ENCODE measurements around the gene KIF6. TPM values are rescaled to one million over a fixed set of nuclear protein-coding genes. Genes with fewer than 3 reads are reported as not detected.
"Not testable (repeated sequence)": the region's sequence is repeated elsewhere in the genome, so short reads cannot be mapped to it uniquely, and the experiment has no call there.

KIF6 gene
- total RNA-seq, 1 donor from 2014 or later, result not detected

- H3K27me3 ChIP-seq (ENCODE audit: control insufficient read depth, insufficient read depth, low read length), result no peaks in the 10 kb centered on the region
- no peak for FAIRE-seq
Measured at GRCh38 chr6:39517756-39518155, 207.5 kb downstream of the KIF6 start.

GRCh38 chr6:39516471-39516870, 208.7 kb downstream of the KIF6 start:
- Histone ChIP-seq H3K4me3 (ENCODE audit: low read depth, low read length) (no peak overlapping the region), H3K36me3 (ENCODE audit: control insufficient read depth, insufficient read depth, low read length) (no peaks in the 10 kb centered on the region), H3K27me3 (ENCODE audit: control insufficient read depth, insufficient read depth, low read length) (no peaks in the 10 kb centered on the region)
- FAIRE-seq (no peak), DNase-seq (ENCODE audit: low read depth) (no peak)
- TF ChIP-seq, protein P1, sequence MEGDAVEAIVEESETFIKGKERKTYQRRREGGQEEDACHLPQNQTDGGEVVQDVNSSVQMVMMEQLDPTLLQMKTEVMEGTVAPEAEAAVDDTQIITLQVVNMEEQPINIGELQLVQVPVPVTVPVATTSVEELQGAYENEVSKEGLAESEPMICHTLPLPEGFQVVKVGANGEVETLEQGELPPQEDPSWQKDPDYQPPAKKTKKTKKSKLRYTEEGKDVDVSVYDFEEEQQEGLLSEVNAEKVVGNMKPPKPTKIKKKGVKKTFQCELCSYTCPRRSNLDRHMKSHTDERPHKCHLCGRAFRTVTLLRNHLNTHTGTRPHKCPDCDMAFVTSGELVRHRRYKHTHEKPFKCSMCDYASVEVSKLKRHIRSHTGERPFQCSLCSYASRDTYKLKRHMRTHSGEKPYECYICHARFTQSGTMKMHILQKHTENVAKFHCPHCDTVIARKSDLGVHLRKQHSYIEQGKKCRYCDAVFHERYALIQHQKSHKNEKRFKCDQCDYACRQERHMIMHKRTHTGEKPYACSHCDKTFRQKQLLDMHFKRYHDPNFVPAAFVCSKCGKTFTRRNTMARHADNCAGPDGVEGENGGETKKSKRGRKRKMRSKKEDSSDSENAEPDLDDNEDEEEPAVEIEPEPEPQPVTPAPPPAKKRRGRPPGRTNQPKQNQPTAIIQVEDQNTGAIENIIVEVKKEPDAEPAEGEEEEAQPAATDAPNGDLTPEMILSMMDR (IDR thresholded peaks at IDR 0.05; ENCODE audit: insufficient read depth, low read length, severe bottlenecking), result no peak

More at GRCh38 chr6:39517756-39518155, 207.5 kb downstream of the KIF6 start:
- no peak overlapping the region for H3K4me3 ChIP-seq (ENCODE audit: low read depth, low read length)
- TF ChIP-seq, protein P1 (IDR thresholded peaks at IDR 0.05; ENCODE audit: insufficient read depth, low read length, severe bottlenecking), result no peak
- no peak for DNase-seq (ENCODE audit: low read depth)
- no peaks in the 10 kb centered on the region for H3K36me3 ChIP-seq (ENCODE audit: control insufficient read depth, insufficient read depth, low read length)

- DNase-seq (ENCODE audit: low read depth), result no peak
- TF ChIP-seq, protein P1 (IDR thresholded peaks at IDR 0.05; ENCODE audit: insufficient read depth, low read length, severe bottlenecking), result no peak
- Histone ChIP-seq H3K4me3 (ENCODE audit: low read depth, low read length) (no peak overlapping the region), H3K36me3 (ENCODE audit: control insufficient read depth, insufficient read depth, low read length) (no peaks in the 10 kb centered on the region), H3K27me3 (ENCODE audit: control insufficient read depth, insufficient read depth, low read length) (no peaks in the 10 kb centered on the region)
- FAIRE-seq, result no peak
Measured at GRCh38 chr6:39515471-39515870, 209.7 kb downstream of the KIF6 start.

DNA sequence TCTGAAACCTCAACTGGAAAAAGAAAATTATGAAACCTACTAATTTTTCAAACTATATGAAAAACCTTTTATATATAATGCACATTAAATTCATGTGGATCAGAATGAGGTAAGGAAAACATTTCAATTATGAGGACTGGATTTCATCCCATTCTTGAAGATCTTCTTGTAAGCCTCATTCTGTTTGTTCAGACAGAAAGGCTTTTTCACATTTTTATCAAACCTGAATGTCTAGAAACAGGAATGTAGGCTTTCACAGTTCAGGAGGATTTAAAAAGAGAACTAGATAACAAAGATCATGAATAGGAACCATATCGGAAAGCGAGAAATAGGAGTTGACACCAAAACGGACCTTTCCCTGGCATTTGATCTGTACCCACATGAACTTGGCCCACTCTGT, 210.2 kb downstream of the KIF6 start:
- Histone ChIP-seq H3K27me3 (ENCODE audit: control insufficient read depth, insufficient read depth, low read length) (no peaks in the 10 kb centered on the region), H3K4me3 (ENCODE audit: low read depth, low read length) (no peak overlapping the region), H3K36me3 (ENCODE audit: control insufficient read depth, insufficient read depth, low read length) (no peaks in the 10 kb centered on the region)
- TF ChIP-seq, protein P1 (IDR thresholded peaks at IDR 0.05; ENCODE audit: insufficient read depth, low read length, severe bottlenecking), result no peak
- DNase-seq (ENCODE audit: low read depth), result no peak
- no peak for FAIRE-seq

DNA sequence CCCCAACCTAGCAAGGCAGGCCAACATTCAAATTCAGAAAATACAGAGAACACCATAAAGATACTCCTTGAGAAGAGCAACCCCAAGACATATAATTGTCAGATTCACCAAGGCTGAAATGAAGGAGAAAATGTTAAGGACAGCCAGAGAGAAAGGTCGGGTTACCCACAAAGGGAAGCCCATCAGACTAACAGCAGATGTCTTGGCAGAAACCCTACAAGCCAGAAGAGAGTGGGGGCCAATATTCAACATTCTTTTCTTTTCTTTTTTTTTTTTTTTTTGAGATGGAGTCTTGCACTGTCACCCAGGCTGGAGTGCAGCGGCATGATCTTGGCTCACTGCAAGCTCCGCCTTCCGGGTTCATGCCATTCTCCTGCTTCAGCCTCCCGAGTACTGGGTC, 215.4 kb downstream of the KIF6 start:
- not testable (repeated sequence) for H3K4me3 ChIP-seq (ENCODE audit: low read depth, low read length); H3K36me3 ChIP-seq (ENCODE audit: control insufficient read depth, insufficient read depth, low read length); FAIRE-seq; DNase-seq (ENCODE audit: low read depth); H3K27me3 ChIP-seq (ENCODE audit: control insufficient read depth, insufficient read depth, low read length)

DNA sequence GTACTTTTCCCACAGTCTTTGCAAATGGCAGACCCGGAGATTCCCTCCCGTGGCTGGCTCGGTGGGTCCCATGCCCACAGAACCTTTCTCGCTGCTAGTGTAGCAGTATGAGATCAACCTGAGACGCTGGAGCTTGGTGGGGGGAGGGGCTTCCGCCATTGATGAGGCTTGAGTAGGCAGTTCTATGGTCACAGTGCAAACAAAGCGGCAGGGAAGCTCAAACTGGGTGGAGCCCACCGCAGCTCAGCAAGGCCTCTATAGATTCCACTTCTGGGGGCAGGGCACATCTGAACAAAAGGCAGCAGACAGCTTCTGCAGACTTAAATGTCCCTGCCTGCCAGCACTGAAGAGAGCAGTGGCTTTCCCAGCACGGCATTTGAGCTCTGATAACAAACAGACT, 216.7 kb downstream of the KIF6 start:
- H3K36me3 ChIP-seq (ENCODE audit: control insufficient read depth, insufficient read depth, low read length), result no peaks in the 10 kb centered on the region
- no peaks in the 10 kb centered on the region for H3K27me3 ChIP-seq (ENCODE audit: control insufficient read depth, insufficient read depth, low read length)
- H3K4me3 ChIP-seq (ENCODE audit: low read depth, low read length), result no peak overlapping the region
- no peak for DNase-seq (ENCODE audit: low read depth)
- TF ChIP-seq, protein P1 (IDR thresholded peaks at IDR 0.05; ENCODE audit: insufficient read depth, low read length, severe bottlenecking), result no peak
- no peak for FAIRE-seq

Data from bronchial epithelial cell (primary cell).